Vagina (tissue), 2 donors: ENCODE data around the gene HEATR5B.

ENCODE experiments used
- POLR2A ChIP-seq, 2 donors: fragments of 450-650 bp; IDR thresholded peaks; one replicate each; pipeline ENCODE4 v1.6.1; 2017; ENCODE audit warnings: antibody characterized with exemption in 2 of 2, mild to moderate bottlenecking in 2 of 2, moderate library complexity in 2 of 2
- POLR2AphosphoS5 ChIP-seq, 2 donors: sonication (generic); formaldehyde crosslinking; IDR thresholded peaks; one replicate each; pipeline ENCODE4 v1.9.0; 2017; ENCODE audit warnings: antibody characterized with exemption in 2 of 2, mild to moderate bottlenecking in 2 of 2, low read depth in 1 of 2; ENCODE audit not compliant: insufficient read depth in 1 of 2
- TF ChIP-seq, protein P1 (sequence below), 3 experiments: fragments of 450-650 bp in 2 of 3; fragments of 200-600 bp in 1 of 3; sonication (generic) in 1 of 3; IDR thresholded peaks; one replicate each; pipeline ENCODE4 v1.5.1; 2017 to 2019; ENCODE audit warnings: antibody characterized with exemption in 3 of 3, mild to moderate bottlenecking in 2 of 3, moderate library complexity in 2 of 3

GRCh38 chr2:36975306-36975705 is 108.9 kb downstream of the HEATR5B start:
- TF ChIP-seq, protein P1, sequence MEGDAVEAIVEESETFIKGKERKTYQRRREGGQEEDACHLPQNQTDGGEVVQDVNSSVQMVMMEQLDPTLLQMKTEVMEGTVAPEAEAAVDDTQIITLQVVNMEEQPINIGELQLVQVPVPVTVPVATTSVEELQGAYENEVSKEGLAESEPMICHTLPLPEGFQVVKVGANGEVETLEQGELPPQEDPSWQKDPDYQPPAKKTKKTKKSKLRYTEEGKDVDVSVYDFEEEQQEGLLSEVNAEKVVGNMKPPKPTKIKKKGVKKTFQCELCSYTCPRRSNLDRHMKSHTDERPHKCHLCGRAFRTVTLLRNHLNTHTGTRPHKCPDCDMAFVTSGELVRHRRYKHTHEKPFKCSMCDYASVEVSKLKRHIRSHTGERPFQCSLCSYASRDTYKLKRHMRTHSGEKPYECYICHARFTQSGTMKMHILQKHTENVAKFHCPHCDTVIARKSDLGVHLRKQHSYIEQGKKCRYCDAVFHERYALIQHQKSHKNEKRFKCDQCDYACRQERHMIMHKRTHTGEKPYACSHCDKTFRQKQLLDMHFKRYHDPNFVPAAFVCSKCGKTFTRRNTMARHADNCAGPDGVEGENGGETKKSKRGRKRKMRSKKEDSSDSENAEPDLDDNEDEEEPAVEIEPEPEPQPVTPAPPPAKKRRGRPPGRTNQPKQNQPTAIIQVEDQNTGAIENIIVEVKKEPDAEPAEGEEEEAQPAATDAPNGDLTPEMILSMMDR (IDR thresholded peaks at IDR 0.05) = no peak
- no peak for TF ChIP-seq POLR2A (IDR thresholded peaks at IDR 0.05)
- TF ChIP-seq POLR2AphosphoS5 (IDR thresholded peaks at IDR 0.05; ENCODE audit: insufficient read depth in 1 of 2, low read depth in 1 of 2) = no peak
